Subcutaneous abdominal adipose tissue (tissue), 5 donors: ENCODE measurements around the gene TMEM114.

ENCODE experiments used
- H3K27ac ChIP-seq: one replicate; pipeline ENCODE4 v1.7.0; 2013; ENCODE audit warnings: low read depth, mild to moderate bottlenecking, inconsistent platforms, low read length, moderate library complexity
- H3K27me3 ChIP-seq, 5 donors: one replicate each; pipeline ENCODE4 v1.7.0; 2013; ENCODE audit warnings: low read length in 5 of 5, inconsistent platforms in 1 of 5; ENCODE audit not compliant: control insufficient read depth in 5 of 5, insufficient read depth in 4 of 5
- H3K36me3 ChIP-seq, 5 donors: one replicate each; pipeline ENCODE4 v1.7.0; 2013; ENCODE audit warnings: low read length in 5 of 5; ENCODE audit not compliant: control insufficient read depth in 5 of 5, insufficient read depth in 5 of 5
- H3K4me1 ChIP-seq, 5 donors: one replicate each; pipeline ENCODE4 v1.7.0; 2013; ENCODE audit warnings: low read length in 5 of 5, mild to moderate bottlenecking in 3 of 5, moderate library complexity in 1 of 5; ENCODE audit not compliant: control insufficient read depth in 5 of 5, insufficient read depth in 5 of 5
- H3K4me3 ChIP-seq, 5 donors: one replicate each; pipeline ENCODE4 v1.7.0; 2013; ENCODE audit warnings: low read length in 5 of 5, low read depth in 1 of 5
- H3K9ac ChIP-seq, 5 donors: one replicate each; pipeline ENCODE4 v1.7.0; 2013; ENCODE audit warnings: low read length in 5 of 5, mild to moderate bottlenecking in 4 of 5, moderate library complexity in 3 of 5
- H3K9me3 ChIP-seq, 5 donors: one replicate each; pipeline ENCODE4 v1.7.0; 2013; ENCODE audit warnings: low read length in 5 of 5; ENCODE audit not compliant: control insufficient read depth in 5 of 5
- donor health status: healthy.
- donor health status: healthy.
- donor health status: healthy.
- donor health status: healthy.
- donor health status: healthy.

Gene TMEM114

GRCh38 chr16:8537691-8538342 is 52.5 kb downstream of the TMEM114 start:
- Histone ChIP-seq H3K4me3 (no peak overlapping the region), H3K27ac (no peak overlapping the region), H3K36me3 (no peaks in the 10 kb centered on the region), H3K4me1 (no peaks in the 10 kb centered on the region), H3K27me3 (peaks cover 0 to 7% (median 0%) of the 10 kb centered on the region in 5 donors), H3K9me3 (no peaks in the 10 kb centered on the region), H3K9ac (no peak overlapping the region)

GRCh38 chr16:8533509-8533908 is 56.8 kb downstream of the TMEM114 start:
- Histone ChIP-seq H3K4me3 (no peak overlapping the region), H3K9ac (no peak overlapping the region), H3K36me3 (no peaks in the 10 kb centered on the region), H3K27ac (no peak overlapping the region), H3K27me3 (peaks cover 0 to 7% (median 7%) of the 10 kb centered on the region in 5 donors), H3K9me3 (no peaks in the 10 kb centered on the region), H3K4me1 (no peaks in the 10 kb centered on the region)

GRCh38 chr16:8530752-8531384 is 59.4 kb downstream of the TMEM114 start:
- Histone ChIP-seq H3K9ac (no peak overlapping the region), H3K36me3 (no peaks in the 10 kb centered on the region), H3K9me3 (no peaks in the 10 kb centered on the region), H3K27ac (no peak overlapping the region), H3K4me1 (no peaks in the 10 kb centered on the region), H3K27me3 (peaks cover 0 to 7% (median 5%) of the 10 kb centered on the region in 5 donors), H3K4me3 (no peak overlapping the region)

- Histone ChIP-seq H3K4me3 (no peak overlapping the region), H3K9ac (no peak overlapping the region), H3K4me1 (no peaks in the 10 kb centered on the region), H3K27ac (no peak overlapping the region), H3K27me3 (peaks cover 0 to 7% (median 2%) of the 10 kb centered on the region in 5 donors), H3K36me3 (no peaks in the 10 kb centered on the region), H3K9me3 (no peaks in the 10 kb centered on the region)
Measured at GRCh38 chr16:8528471-8528870, 61.8 kb downstream of the TMEM114 start.

- Histone ChIP-seq H3K4me3 (no peak overlapping the region), H3K4me1 (no peaks in the 10 kb centered on the region), H3K9ac (no peak overlapping the region), H3K9me3 (no peaks in the 10 kb centered on the region), H3K27me3 (peaks cover 0 to 15% (median 2%) of the 10 kb centered on the region in 5 donors), H3K27ac (no peak overlapping the region), H3K36me3 (no peaks in the 10 kb centered on the region)
Measured at GRCh38 chr16:8523932-8524331, 66.4 kb downstream of the TMEM114 start.

- Histone ChIP-seq H3K27me3 (peaks cover 0 to 15% (median 2%) of the 10 kb centered on the region in 5 donors), H3K27ac (no peak overlapping the region), H3K36me3 (no peaks in the 10 kb centered on the region), H3K4me1 (no peaks in the 10 kb centered on the region), H3K4me3 (no peak overlapping the region), H3K9ac (no peak overlapping the region), H3K9me3 (no peaks in the 10 kb centered on the region)
Measured at GRCh38 chr16:8522757-8523156, 67.6 kb downstream of the TMEM114 start.

- H3K36me3 ChIP-seq: no peaks in the 10 kb centered on the region
- H3K4me3 ChIP-seq: no peak overlapping the region
- H3K9ac ChIP-seq: no peak overlapping the region
- H3K27me3 ChIP-seq: peaks cover 0 to 15% (median 2%) of the 10 kb centered on the region in 5 donors
- no peak overlapping the region for H3K27ac ChIP-seq
- H3K9me3 ChIP-seq: peaks cover 0 to 5% (median 0%) of the 10 kb centered on the region in 5 donors
- no peaks in the 10 kb centered on the region for H3K4me1 ChIP-seq
Measured at GRCh38 chr16:8519643-8520042, 70.7 kb downstream of the TMEM114 start.
